BJ (cell line): ENCODE results near the gene RALGAPB. TPM values are rescaled to one million over a fixed set of nuclear protein-coding genes. Genes with fewer than 3 reads are reported as not detected.

Experiments
- CTCF ChIA-PET: fragments of 350-600 bp; formaldehyde crosslinking; extraction: SDS; loops from one replicate; lab custom pipeline; 2021; ENCODE audit warnings: antibody characterized with exemption, inconsistent platforms; lab: Yijun Ruan, JAX
- POLR2A ChIA-PET: fragments of 300-600 bp; sonication (Branson Sonifier 250); formaldehyde crosslinking; extraction: SDS; loops from one replicate; lab custom pipeline; 2021; ENCODE audit warnings: antibody characterized with exemption; lab: Charles Lee
- DNase-seq: peaks from one replicate; pipeline ENCODE4 v3.0.0-alpha.2; 2011; ENCODE audit warnings: low read depth
- H3K27me3 ChIP-seq: 2 replicates; pipeline ENCODE4 v1.6.0; 2011; ENCODE audit warnings: low read length; ENCODE audit not compliant: control insufficient read depth, insufficient read depth
- H3K36me3 ChIP-seq: 2 replicates; pipeline ENCODE4 v1.5.1; 2011; ENCODE audit warnings: low read length; ENCODE audit not compliant: control insufficient read depth, insufficient read depth
- H3K4me3 ChIP-seq: 2 replicates; pipeline ENCODE4 v1.5.1; 2011; ENCODE audit warnings: low read depth, mild to moderate bottlenecking, control low read depth, low read length
- CTCF ChIP-seq: IDR thresholded peaks from 2 replicates; pipeline ENCODE4 v1.5.1; 2011; ENCODE audit warnings: low read depth, mild to moderate bottlenecking, control low read depth, inconsistent platforms, low read length, moderate library complexity; ENCODE audit not compliant: insufficient read depth
- polyA plus RNA-seq: library from polyadenylated mRNA; depleted of rRNA; stranded (reverse); fragments of >200 nt; gene quantifications from 2 replicates; pipeline ENCODE4 v1.2.3, GENCODE V29; 2011

The RALGAPB gene
- polyA plus RNA-seq, 1 experiment, result 14.8 TPM

DNA sequence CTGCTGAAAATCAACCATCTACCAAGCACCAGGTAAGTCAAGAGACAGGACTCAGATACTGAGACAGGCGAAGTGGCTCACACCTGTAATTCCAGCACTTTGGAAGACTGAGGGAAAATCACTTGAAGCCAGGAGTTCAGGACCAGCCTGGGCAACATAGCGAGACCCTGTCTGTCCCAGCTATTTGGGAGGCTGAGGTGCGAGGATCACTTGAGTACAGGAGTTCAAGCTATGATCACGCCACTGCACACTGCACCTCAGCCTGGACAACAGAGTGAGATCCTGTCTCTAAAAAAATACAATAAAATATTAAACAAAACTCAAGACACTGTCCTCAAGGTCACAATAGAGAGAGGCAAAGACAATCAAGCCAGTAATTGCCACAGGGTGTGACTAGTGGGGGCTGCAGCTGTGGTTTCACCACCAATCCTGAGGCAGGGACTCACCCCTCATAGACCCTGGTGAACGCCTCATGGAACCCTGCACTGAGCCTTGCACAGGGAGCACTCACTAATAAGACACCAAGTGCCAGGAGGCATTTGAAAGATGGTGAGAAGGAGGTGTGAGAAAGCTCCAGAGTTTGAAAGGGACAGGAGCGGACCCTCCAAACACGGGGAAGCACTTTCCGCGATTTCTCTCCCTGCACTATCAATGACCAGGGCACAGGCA lies 39.2 kb upstream of the RALGAPB start:
- ChIA-PET CTCF (interaction anchor here (1.3 to 3.1 kb wide), 2 partner anchors 12 to 19 kb away, joined by 6 to 58 read pairs; no protein-coding TSS in a partner anchor), POLR2A (no interaction called here)
- DNase-seq, result no peak
- no peaks in the 10 kb centered on the region for H3K27me3 ChIP-seq
- peak overlapping the region; percentile 86 for H3K4me3 ChIP-seq
- H3K36me3 ChIP-seq, result peaks cover 21% of the 10 kb centered on the region
- TF ChIP-seq CTCF, result no peak

GRCh38 chr20:38434301-38434741 lies 38.3 kb upstream of the RALGAPB start:
- no peak for DNase-seq
- ChIA-PET POLR2A (no interaction called here), CTCF (interaction anchor here (1.3 to 3.1 kb wide), 4 partner anchors 11 to 39 kb away, joined by 3 to 58 read pairs (median 9); partner anchors contain the start of gene RALGAPB)
- Histone ChIP-seq H3K36me3 (peaks cover 15% of the 10 kb centered on the region), H3K4me3 (peak overlapping the region; percentile 86), H3K27me3 (no peaks in the 10 kb centered on the region)
- no peak for TF ChIP-seq CTCF

DNA sequence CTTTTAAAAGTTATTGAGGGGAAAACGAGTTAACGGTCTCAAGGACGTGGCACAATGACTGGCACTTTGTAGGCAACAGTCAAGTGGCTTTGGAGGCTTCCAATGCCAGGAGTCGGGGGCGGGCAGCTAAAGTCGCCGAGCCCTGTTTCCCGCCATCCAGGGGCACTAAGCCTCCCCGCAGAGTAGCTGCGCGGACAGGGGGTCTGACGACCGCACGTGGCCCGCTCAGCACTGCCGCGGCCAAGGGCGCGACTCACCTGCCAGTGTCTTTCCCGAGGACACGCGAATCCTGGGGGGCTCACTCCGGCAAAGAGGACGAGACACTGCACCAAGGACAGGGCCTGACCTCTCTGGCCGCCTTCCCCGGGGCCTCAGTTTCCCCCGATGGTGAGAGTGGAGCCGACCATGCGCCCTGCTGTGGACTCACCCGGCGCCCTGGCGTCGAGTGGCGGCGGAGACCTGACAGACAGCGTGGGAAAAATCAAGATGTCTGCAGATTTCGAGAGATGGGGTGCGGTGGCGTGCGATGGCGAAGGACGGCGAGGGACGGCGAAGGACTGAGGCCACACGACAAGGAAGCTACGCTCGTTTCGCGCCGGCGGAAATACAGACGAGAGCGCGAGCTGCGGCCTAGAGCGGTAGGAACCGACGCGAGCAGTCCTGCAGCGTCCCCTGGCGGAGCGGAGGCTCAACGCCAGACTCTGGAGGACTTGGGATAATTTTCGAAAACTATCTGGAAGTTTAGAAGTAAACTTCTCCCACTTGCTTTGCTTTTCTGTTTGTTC lies 37.7 kb upstream of the RALGAPB start, which contains the start of gene SNHG17:
TSS of gene SNHG17 (minus strand) at position 559 of the 785 bp plus-strand sequence.
- peak; percentile 100 for TF ChIP-seq CTCF
- POLR2A ChIA-PET, result interaction anchor here (0.6 to 0.7 kb wide), 4 partner anchors 12 to 904 kb away, joined by 3 to 8 read pairs (median 4); partner anchors contain the start of gene RALGAPB
- H3K27me3 ChIP-seq, result no peaks in the 10 kb centered on the region
- DNase-seq, result peak; percentile 39
- peak within 1 kb of the TSS; percentile 86 for H3K4me3 ChIP-seq
- H3K36me3 ChIP-seq, result peaks cover 10% of the 10 kb centered on the region
- CTCF ChIA-PET, result interaction anchor here (0.6 to 3.1 kb wide), 12 partner anchors 8 to 118 kb away, joined by 3 to 58 read pairs (median 4); partner anchors contain the start of gene RALGAPB

- ChIA-PET CTCF (interaction anchor here (0.7 to 3.1 kb wide), 10 partner anchors 9 to 117 kb away, joined by 3 to 58 read pairs (median 4); partner anchors contain the start of gene RALGAPB), POLR2A (interaction anchor here (0.6 to 0.7 kb wide), 4 partner anchors 11 to 905 kb away, joined by 3 to 8 read pairs (median 4); partner anchors contain the start of gene RALGAPB)
- H3K36me3 ChIP-seq, result peaks cover 10% of the 10 kb centered on the region
- no peak for DNase-seq
- no peak overlapping the region for H3K4me3 ChIP-seq
- no peak for TF ChIP-seq CTCF
- no peaks in the 10 kb centered on the region for H3K27me3 ChIP-seq
Measured at GRCh38 chr20:38435555-38435939, 37.1 kb upstream of the RALGAPB start.
